Suppressor macrophage treated with lipopolysaccharide for 1 hour (primary cell): ENCODE measurements around the gene ETFB.
A peak's percentile ranks its signal among the peaks of the same experiment; 100 is the strongest.

Experiments
- DNase-seq, 3 donors: peaks; one replicate each; pipeline ENCODE4 v3.0.0-alpha.2; 2020 to 2022

Gene ETFB

DNA sequence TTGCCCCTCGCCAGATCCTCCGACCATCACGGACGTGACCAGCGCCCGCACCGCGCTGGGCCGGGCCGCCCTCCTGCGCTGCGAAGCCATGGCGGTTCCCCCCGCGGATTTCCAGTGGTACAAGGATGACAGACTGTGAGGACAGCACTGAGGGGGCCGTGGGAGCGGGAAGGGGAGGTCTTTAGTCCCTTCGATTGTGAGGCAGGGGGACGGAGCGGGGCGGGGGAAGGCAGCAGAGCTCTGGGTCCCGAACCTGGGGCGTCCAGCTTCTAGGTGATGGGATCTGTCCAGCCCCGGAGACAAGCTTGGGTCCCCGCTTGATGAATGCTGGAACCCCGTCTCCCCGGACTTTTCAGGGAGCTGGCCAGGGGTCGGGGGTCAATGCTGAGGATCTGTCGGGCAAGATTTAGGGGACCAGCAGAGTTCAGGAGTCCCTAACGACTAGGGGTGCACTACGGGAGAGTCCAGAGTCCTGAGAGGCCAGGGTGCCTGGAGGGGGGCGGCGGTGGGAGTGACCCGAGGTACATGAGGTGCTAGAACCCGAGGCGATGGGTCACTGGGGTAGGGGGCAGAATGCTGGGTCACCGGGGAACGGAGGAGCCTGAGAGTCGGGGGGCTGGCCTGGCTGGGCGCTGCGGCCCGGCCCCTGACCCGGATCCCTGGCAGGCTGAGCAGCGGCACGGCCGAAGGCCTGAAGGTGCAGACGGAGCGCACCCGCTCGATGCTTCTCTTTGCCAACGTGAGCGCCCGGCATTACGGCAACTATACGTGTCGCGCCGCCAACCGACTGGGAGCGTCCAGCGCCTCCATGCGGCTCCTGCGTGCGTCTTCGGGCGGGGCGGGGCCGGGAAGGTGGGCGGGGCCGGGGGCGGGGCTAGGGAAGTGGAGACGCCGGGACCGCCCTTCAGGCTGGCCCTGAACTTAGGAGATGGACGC lies 38.9 kb downstream of the ETFB start:
- peak; percentile 79 to 93 (median 83) for DNase-seq

DNA sequence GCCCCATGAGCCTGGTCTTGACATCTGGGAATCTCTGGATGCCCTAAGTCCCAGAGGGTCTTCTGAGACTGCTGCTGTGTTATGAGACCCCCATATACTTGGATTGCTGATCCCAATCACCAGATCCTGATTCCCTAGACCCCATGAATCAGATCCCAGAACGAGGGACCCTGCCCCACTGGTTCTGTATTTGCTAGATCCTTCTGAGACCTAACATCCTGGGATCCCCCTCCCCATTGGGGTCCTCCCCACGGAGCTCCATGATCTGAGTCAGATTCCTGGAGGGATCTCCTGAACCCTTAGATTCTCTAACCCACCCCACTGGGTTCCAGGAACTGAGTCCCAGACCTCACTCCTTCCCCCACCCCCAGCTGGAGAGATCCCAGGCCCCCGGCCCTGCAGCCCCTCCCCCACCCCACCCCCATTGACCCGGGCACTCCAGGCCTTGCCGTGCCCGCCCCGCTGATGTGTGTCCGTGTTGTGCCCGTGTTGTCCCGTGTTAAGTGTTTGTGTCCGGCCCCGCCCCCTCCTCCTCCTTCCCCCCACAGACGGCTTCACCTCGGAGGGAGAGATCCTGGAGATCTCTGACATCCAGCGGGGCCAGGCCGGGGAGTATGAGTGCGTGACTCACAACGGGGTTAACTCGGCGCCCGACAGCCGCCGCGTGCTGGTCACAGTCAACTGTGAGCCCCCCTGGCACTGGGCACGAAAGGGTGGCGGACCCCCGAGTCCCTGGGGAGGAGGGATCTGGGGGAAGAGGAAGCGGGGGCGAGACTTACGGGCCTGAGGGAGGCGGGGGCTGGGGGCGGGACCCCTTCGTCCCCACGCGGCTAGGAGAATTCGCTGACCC lies 39.7 kb downstream of the ETFB start:
- DNase-seq: peak in 1 of 3 donors; percentile 31

DNA sequence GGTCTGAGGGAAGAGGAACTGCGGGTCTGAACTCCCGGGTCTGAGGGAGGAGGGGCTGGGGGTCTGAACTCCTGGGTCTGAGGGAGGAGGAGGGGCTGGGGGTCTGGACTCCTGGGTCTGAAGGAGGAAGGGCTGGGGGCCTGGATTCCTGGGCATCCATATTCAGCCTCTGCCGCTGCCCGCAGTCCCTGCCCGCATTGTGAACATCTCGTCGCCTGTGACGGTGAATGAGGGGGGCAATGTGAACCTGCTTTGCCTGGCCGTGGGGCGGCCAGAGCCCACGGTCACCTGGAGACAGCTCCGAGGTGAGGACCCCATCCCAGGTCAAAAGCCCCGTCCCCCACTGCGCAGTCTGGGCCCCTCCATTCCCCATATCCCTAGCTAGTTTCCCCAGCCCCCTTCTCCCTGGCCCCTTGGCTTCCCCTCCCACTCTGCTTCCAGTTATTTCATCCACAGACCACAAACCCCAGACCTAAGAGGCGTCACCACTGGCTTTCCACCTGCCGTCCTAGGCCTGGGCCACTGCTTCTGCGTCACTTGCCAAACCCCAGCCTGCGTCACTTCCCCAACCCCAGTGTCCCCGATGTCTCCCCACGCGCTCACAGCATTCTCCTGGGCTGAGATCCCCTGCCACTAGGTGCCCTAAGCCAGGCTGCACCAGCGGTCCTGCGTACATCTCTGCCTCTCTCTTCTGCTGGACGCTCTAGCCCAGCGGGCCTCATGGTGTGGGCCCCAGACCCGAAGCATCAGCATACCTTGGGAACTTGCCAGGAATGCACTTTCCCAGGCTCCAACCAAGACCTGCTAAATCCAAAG lies 40.8 kb downstream of the ETFB start:
- DNase-seq: peak; percentile 30 to 51 (median 50)

DNA sequence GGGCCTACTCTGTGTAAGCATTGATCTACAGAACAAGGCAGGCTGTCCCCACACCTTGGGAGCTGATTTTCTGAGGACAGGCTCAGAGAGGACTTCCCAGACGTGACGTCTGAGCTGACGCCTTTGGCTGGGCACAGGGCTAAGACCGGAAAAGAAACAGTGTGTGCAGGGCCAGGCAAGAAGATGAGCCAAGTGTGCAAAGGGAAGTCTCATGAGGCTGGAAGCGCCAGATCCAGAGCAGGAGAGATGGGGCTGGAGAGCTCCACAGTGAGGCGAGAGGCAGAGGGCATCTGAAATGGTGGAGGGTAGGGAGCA lies 42.1 kb downstream of the ETFB start:
- DNase-seq: no peak

DNA sequence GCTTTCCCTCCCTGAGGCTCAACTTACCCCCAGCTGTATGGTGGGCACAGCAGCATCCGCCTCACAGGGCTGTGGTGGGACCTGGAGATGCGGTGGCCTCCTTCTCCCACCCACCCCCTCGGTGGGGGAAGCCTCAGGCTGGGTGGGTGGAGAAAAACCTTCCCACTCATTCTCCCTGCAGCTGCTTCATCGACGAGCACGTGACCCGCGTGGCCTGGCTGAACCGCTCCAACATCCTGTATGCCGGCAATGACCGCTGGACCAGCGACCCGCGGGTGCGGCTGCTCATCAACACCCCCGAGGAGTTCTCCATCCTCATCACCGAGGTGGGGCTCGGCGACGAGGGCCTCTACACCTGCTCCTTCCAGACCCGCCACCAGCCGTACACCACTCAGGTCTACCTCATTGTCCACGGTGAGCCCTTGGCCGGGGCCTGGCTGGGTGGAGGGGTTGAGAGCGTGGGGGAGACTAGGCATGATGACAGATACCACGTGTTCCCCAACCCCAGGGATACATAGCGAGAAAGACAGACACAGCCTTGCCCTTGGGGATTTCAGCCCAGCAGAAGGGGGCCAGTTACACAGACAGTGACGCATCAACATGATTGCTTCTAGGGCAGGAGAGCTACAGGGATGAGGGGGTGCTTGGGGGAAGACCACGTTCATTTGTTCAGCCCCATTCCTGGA lies 42.6 kb downstream of the ETFB start:
- no peak for DNase-seq

DNA sequence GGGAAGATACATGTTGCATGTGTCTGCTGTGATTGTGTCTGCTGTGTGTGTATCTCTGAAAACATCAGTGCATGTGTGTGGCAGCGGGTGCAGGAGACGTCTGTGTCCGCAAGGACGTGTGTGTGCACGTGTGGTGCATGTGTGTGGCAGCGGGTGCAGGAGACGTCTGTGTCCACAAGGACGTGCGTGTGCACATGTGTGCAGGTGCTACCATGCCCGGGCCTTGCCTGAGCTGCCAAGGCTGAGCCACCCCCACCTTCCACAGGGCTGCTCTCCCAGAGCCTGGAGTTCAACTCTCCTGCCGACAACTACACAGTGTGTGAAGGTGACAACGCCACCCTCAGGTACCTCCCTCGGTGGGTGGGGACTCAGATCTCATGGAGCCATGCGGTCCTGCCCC lies 44.4 kb downstream of the ETFB start:
- no peak for DNase-seq

DNA sequence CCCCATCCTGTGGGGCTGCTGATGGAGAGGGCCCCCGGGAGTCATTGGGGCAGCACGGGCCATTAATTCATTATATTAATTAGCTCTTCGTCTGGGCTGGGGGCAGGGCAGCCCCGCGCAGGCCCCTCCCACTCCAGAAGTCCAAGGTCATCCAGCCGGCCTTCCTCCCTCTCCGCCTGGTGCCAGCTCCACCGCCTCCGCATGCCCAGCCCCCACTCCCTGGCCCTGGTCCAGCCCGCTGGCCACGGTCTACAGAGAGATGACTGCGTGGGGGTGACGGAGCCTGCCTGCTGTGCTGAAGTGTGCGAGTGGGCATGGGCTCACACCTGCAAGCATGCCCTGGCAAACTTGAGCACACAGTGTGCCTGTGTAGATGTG lies 45.9 kb downstream of the ETFB start:
- DNase-seq: no peak

DNA sequence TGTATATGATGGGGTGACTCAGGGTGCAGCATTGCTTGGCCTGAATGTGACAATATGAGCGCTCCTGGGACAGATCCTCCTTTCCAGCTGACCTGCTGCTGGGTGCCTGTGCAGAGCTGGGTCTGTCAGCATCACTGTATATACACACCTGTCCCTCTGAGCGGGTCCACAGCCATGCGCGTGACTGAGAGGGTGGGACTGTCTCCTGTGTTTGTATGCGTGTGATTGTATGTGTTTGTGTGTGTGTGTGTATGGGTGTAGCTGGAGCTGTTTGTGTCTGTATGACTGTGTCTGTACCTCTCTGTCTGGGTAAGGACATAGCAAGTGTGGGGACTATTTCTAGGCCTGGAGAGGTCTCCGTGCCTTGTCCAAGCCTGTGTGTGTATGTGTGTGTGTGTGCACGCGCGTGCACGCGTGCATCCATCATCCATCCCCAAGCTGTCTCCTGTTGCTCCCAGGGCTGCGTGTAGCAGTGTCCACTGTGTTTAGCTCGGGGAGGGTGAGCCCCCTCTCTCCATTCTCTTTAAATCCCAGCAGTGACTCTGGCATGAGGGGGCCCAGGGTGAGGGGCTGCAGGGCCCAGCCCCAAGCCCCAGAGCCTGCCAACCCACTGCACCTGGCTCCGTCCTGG lies 46.4 kb downstream of the ETFB start:
- no peak for DNase-seq

DNA sequence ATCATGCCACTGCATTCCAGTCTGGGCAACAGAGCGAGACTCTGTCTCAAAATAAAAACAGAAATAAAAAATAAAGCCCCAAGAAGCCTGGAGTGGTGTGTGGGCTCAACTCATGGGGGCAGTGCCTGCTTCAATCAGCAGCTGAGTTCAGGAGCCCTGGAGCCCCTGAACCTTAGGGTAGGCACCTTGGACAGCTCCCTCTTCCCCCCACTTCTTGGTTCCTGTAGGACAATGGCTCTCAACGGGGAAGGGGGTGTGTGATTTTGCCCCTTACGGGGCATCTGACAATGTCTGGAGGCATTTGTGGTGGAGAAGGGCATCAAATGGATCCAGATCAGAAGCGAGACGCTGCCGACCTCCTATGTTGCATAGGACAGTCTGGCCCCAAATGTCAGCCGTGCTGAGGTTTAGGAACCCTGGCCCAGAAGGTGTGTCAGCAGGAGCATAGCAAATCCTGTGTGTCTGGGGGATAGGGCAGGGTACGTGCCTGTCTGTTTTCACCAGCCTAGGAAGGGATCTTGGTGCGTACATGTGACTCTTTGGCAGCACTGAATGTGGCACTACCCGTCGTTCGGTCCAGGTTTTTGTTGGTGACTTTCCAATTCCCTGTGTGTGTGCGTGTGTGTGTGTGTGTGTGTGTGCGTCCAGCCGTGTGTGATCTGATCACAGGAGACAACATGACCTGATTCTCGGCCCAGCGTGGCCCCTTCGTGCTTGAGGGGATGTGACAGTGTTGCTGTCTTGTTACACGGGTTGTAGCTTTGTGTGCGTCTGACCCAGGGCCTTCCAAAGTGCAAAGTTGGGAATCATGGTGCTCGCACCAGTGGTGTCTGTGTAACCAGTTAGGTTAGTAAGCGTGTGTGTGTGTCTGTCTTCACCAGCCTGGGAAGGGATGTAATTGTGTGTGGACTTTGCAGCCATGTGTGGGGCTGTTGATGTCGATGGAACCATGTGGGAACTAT lies 47.2 kb downstream of the ETFB start:
- no peak for DNase-seq

DNA sequence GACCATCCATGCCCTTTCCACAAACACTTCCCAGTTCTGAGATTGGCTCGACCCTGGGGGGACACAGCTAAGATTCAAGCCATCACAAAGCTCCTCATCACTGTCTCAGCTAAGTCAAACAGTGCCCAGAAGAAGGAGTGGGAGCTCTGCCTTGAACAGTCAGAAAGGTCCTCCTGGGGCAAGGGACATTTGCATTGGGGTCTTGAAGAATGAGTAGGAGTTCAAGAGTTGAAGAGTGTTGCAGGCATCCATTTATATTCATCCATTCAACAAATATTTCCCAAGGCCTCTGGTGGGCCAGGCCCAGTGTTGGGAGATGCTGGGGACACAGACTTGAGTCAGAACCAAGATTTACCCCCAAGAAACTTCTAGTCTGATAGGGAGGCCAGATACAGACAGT lies 48.2 kb downstream of the ETFB start:
- DNase-seq: no peak

DNA sequence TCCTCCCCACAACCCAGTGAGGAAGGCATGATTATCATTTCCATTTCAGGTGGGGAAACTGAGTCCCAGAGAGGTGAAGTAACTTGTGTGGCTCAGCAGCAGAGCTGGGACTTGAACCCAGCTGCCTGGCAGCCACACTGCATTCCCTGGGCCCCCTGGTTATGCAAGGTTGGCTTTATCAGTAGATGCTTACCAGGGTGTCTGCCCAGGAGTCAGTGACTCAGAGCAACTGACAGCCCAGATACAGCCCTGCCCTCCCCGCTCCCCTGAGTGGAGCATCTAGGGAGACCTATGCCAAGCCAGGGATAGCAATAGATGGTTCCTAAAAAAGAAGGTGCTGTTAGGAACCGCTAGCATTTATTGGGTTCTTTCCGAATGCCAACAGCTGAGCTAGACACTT lies 48.8 kb downstream of the ETFB start:
- no peak for DNase-seq

DNA sequence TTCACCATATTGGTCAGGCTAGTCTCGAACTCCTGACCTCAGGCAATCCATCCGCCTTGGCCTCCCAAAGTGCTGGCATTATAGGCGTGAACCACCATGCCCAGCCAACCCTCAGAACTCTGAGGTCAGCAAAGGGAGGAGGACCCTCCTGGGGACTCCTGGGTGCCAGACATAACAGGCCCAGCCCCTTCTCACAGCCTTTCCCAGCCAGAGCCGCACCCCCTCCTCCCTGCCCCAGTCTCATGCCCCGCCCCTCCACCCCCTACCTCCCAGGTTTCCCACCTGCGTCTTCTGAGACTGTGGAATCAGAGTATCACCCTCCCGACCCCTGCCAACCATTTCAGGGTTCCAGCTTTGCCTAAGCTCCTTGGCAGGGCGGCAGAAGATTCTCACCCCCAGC lies 49.5 kb downstream of the ETFB start:
- DNase-seq: no peak

DNA sequence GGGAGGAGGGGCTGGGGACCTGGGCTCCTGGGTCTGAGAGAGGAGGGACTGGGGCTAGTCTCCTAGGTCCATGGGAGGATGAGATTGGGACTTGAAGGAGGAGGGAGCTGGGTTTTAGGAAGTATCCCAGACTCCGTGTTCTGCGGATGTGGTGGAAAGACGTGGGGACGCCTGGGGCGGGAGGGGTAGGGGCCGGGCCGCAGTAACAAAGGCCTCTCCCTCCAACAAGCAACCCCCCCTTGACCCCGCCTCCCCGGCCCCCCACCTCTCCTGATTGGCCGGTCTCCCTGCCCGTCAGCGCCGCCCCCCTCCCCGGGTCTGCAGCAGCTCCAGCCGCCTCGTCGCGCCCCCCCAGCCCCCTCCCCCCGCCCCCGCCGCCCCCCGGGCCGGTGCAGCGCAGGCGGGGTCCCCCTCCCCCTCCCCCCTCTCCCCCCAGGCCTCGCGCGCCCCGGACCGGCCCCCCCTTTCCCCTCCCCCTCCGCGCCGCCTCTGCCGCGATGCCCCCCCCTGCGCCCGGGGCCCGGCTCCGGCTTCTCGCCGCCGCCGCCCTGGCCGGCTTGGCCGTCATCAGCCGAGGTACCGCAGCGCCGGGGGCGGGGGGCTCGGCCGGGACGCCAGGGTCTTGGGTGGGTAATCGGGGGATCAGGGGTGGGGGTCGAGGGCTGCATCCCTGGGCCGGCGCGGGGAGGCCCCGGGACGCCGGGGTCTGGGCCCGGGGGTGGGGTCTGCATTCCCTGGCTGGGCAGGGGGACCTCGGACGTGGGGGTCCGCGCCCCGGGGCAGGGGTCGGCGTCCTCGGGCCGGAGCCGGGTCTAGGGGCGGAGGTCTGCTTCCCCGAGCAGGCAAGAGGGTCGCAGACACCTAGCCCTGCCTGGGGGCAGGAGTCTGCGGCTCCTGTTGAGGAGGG lies 54.6 kb downstream of the ETFB start, which contains the start of gene IGLON5:
Gene IGLON5 (plus strand): TSS at position 294 of the 907 bp plus-strand sequence. CDS start 204 bp downstream, at position 498.
- no peak for DNase-seq

DNA sequence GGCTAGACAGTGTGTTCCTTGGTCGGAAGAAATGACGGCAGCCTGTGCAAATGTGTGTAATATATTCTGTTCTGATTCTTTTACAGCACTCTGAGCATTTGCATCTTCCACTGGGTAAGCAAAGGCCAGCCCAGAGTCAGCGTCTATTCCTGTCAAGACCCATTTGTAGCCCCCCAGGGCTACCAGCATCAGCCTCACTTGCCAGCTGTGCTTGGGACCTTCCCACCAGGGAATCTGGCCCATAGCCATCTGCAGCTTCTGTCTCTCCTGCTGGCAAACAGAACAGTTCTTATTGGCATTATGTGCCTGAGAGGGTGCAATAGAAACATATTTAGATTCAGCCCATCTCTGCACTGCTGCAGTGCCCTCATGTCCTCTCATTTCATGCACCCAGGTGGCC lies 60.7 kb downstream of the ETFB start:
- DNase-seq: no peak

DNA sequence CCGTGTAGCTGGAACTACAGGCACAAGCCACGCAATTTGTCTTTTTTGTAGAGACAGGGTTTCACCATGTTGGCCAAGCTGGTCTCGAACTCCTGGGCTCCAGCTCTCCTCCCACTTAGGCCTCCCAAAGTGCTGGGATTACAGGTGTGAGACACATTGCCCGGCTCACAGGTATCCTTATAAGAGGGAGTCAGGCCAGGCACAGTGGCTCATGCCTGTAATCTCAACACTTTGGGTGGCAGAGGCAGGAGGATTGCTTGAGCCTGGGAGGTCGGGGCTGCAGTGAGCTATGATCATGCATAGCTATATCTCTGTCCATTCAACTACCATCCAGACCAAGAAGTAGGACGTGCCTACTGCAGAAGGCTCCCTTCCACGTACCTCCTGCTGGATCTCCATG lies 64.9 kb downstream of the ETFB start:
- no peak for DNase-seq

DNA sequence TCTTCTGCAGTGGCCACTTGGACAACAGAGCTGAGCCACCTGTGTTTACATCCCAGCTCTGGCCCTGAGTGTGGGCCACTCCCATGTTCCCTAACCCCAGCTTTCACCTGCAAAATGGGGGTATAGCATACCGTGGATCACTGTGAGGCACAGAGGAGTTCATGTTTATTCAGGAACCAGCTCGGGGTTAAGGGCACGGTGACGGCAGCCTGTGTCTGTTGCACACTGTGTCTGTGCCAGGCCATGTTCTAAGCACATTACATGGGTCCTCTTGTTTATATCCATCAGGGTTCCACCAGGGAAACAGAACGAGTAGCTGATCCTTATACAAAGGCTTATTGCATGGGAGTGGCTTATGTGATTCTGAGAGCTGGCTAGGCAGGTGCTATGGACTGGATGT lies 68.8 kb downstream of the ETFB start:
- DNase-seq: no peak

DNA sequence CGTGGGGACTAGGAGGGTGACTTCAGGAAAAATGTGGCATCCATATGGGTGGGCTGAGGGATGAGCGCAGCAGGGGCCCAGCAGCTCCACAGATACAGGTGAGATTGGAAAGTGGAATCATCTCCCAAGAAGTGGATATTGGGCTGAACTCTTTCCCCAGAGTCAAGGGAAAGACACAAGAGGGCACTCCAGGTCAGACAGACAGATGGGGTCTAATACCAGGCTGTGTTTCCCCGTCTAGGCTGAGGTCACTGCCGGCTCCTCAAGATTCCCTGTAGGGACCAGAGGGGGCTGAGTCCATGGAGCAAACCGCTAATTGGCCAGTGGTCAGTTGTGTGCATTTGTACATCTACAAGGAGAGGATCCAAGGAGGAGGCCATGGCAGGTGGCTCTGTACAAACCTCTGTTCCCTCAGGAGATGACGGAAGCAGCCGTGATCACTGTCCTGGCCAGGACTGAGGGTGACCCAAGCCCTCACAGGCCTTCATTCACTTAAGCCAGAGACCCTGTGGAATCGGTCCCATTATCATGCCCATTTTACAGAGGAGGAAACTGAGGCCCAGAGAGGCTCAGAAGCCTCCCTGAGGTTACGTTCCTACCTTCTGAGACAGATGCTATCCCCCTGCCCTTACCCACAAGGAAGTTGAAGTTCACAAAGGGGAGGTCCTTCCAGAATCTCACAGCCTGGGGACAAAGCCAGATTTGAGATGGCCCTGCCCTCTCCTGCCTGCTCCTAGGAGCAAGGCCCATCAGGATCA lies 69.7 kb downstream of the ETFB start:
- peak in 2 of 3 donors; percentile 29 to 49 for DNase-seq

DNA sequence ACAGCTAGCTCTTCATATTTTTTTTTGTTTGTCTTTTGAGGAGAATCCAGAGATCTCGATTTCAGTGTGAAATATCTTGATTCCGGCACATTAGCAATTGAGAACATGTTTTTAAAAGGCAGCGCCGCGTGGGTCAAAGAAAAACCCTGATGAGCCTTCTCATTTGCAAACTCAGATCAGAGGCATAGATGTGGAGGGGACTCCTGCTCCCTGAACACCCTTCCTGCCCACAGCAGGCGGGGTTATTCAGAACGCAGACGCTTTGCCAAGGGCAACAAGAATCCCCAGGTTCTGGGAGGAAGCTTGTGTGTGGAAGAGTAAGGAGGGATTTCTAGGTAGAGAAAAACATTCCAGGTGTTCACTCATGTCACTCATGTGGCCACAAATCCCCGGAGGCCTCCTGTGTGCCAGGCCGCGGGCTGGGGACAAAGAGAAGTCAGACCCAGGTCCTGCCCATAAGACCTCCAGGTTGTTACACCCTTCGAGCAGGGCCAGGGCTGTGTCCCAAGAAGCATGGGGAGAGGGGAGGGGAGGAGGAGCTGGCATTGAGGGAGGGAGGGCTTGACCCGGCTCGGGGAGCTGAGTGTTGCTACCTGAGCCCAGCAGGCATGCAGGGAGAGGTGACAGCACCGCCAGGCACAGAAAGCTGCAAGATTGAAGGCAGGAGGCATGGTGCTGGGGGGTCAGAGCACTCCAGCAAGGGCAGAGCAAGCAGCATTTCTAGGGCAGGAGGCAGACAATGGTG lies 70.6 kb downstream of the ETFB start:
- DNase-seq: no peak
